CD4-positive, alpha-beta T cell treated with Interleukin-21 for 1 hour (primary cell): ENCODE data around the gene ABCB8.

ENCODE experiments used
- DNase-seq: peaks from one replicate; pipeline ENCODE4 v3.0.0-alpha.2; 2020

ABCB8 gene

GRCh38 chr7:151028131-151028947 lies at the start of gene ABCB8:
ABCB8 (plus strand) TSS chr7:151028450; CDS start chr7:151028516, 66 bp downstream.
- peak; percentile 100 for DNase-seq

- no peak for DNase-seq
Observed at GRCh38 chr7:150979713-150980390, 48.4 kb upstream of the ABCB8 start.

- DNase-seq = no peak
Observed at GRCh38 chr7:150980663-150981062, 47.6 kb upstream of the ABCB8 start.

- no peak for DNase-seq
Observed at GRCh38 chr7:150981644-150982043, 46.6 kb upstream of the ABCB8 start.

- no peak for DNase-seq
Observed at GRCh38 chr7:150982351-150982750, 45.9 kb upstream of the ABCB8 start.

GRCh38 chr7:150983893-150984368 lies 44.3 kb upstream of the ABCB8 start:
- DNase-seq = peak; percentile 56

GRCh38 chr7:150986099-150986512 lies 42.1 kb upstream of the ABCB8 start:
- DNase-seq = peak; percentile 61

- DNase-seq = no peak
Observed at GRCh38 chr7:150986556-150986955, 41.7 kb upstream of the ABCB8 start.

- DNase-seq = peak; percentile 76
Observed at GRCh38 chr7:150988230-150989226, 39.7 kb upstream of the ABCB8 start.

- DNase-seq = no peak
Observed at GRCh38 chr7:150989456-150989855, 38.8 kb upstream of the ABCB8 start.

- no peak for DNase-seq
Observed at GRCh38 chr7:150990416-150991186, 37.6 kb upstream of the ABCB8 start, which contains the start of gene NOS3. NOS3 (plus strand) TSS chr7:150991017; CDS start chr7:150993804, 2,787 bp downstream.

- no peak for DNase-seq
Observed at GRCh38 chr7:150992051-150992640, 36.1 kb upstream of the ABCB8 start.

- peak; percentile 41 for DNase-seq
Observed at GRCh38 chr7:150992833-150993302, 35.4 kb upstream of the ABCB8 start.

GRCh38 chr7:150993511-150993910 lies 34.7 kb upstream of the ABCB8 start:
- DNase-seq = no peak

- DNase-seq = peak; percentile 28
Observed at GRCh38 chr7:150994141-150994837, 34.0 kb upstream of the ABCB8 start.

GRCh38 chr7:150994838-150995510 lies 33.3 kb upstream of the ABCB8 start:
- no peak for DNase-seq

- DNase-seq = no peak
Observed at GRCh38 chr7:150996376-150997074, 31.7 kb upstream of the ABCB8 start.

GRCh38 chr7:150997075-150997511 lies 31.2 kb upstream of the ABCB8 start:
- no peak for DNase-seq

- DNase-seq = no peak
Observed at GRCh38 chr7:150997817-150998216, 30.4 kb upstream of the ABCB8 start.
